H1 (cell line): ENCODE data around the gene OR2AG1.

Source experiments
- CBX5 ChIP-seq: fragments of 300-800, 300-1000 bp; sonication (generic); IDR thresholded peaks from 2 replicates; pipeline ENCODE4 v1.7.1; 2016; ENCODE audit warnings: antibody characterized with exemption, low read length, low read depth
- CEBPB ChIP-seq: IDR thresholded peaks from 2 replicates; pipeline ENCODE4 v1.6.1; 2012; ENCODE audit warnings: low read depth, low read length
- EP300 ChIP-seq, 2 experiments: IDR thresholded peaks; 1 replicate in 1 of 2; 2 replicates in 1 of 2; pipeline ENCODE4 v1.6.1; 2011 to 2012; ENCODE audit warnings: low read depth in 2 of 2, low read length in 2 of 2, mild to moderate bottlenecking in 2 of 2, borderline replicate concordance in 1 of 2, inconsistent platforms in 1 of 2, moderate library complexity in 1 of 2
- JUN ChIP-seq: IDR thresholded peaks from 2 replicates; pipeline ENCODE4 v1.6.1; 2011; ENCODE audit warnings: low read depth, mild to moderate bottlenecking, improper control_type of control experiment, low read length
- JUND ChIP-seq: IDR thresholded peaks from 2 replicates; pipeline ENCODE4 v1.6.1; 2011; ENCODE audit warnings: mild to moderate bottlenecking, improper control_type of control experiment, low read length
- POLR2A ChIP-seq, 2 experiments: IDR thresholded peaks; 1 replicate in 1 of 2; 2 replicates in 1 of 2; pipeline ENCODE4 v1.6.1; 2011; ENCODE audit warnings: low read depth in 2 of 2, low read length in 2 of 2, mild to moderate bottlenecking in 2 of 2; ENCODE audit errors: control extremely low read depth in 1 of 2
- RFX5 ChIP-seq: IDR thresholded peaks from 2 replicates; pipeline ENCODE4 v1.6.1; 2011; ENCODE audit warnings: low read depth, low read length, improper control_type of control experiment, borderline replicate concordance
- TAF1 ChIP-seq: IDR thresholded peaks from 2 replicates; pipeline ENCODE4 v1.6.1; 2011; ENCODE audit warnings: mild to moderate bottlenecking, low read depth, low read length
- TF ChIP-seq, protein P1 (sequence below), 3 experiments: IDR thresholded peaks; 1 replicate in 2 of 3; 2 replicates in 1 of 3; pipeline versions ENCODE4 v1.5.1 to v1.6.1; 2011; ENCODE audit warnings: low read length in 3 of 3, mild to moderate bottlenecking in 3 of 3, inconsistent platforms in 2 of 3, low read depth in 1 of 3, moderate library complexity in 1 of 3; ENCODE audit not compliant: insufficient read depth in 1 of 3; ENCODE audit errors: control extremely low read depth in 1 of 3

DNA sequence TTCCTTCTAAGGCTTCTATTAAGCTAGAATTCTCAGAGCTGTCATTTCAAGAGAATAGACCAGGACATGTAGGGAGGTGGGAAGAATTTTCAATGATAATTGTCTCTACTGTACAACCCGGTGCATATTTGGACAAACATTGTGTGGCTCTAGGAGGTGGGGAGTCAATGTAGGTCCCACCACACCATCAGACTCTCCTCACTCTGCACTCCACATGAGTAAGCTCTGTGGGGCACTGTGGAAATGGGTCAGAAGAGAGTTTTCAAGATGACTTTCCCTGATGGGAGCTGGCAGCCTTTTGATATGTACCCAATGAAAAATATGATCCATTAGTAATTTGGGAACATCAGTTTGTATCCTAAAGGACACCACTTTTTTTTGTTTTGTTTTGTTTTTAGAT lies 44.2 kb upstream of the OR2AG1 start:
- TF ChIP-seq JUN, result no peak
- TF ChIP-seq, protein P1, sequence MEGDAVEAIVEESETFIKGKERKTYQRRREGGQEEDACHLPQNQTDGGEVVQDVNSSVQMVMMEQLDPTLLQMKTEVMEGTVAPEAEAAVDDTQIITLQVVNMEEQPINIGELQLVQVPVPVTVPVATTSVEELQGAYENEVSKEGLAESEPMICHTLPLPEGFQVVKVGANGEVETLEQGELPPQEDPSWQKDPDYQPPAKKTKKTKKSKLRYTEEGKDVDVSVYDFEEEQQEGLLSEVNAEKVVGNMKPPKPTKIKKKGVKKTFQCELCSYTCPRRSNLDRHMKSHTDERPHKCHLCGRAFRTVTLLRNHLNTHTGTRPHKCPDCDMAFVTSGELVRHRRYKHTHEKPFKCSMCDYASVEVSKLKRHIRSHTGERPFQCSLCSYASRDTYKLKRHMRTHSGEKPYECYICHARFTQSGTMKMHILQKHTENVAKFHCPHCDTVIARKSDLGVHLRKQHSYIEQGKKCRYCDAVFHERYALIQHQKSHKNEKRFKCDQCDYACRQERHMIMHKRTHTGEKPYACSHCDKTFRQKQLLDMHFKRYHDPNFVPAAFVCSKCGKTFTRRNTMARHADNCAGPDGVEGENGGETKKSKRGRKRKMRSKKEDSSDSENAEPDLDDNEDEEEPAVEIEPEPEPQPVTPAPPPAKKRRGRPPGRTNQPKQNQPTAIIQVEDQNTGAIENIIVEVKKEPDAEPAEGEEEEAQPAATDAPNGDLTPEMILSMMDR (IDR thresholded peaks at IDR 0.05; ENCODE audit: control extremely low read depth in 1 of 3, insufficient read depth in 1 of 3, low read depth in 1 of 3, low read length in 3 of 3), result no peak
- no peak for TF ChIP-seq RFX5
- no peak for TF ChIP-seq CBX5
- TF ChIP-seq JUND, result no peak
- no peak for TF ChIP-seq TAF1
- no peak for TF ChIP-seq POLR2A (IDR thresholded peaks at IDR 0.05; ENCODE audit: control extremely low read depth in 1 of 2, low read depth in 2 of 2, low read length in 2 of 2)
- TF ChIP-seq CEBPB, result no peak
- no peak for TF ChIP-seq EP300 (IDR thresholded peaks at IDR 0.05; ENCODE audit: borderline replicate concordance in 1 of 2, low read depth in 2 of 2, low read length in 2 of 2)
